Retinal pigment epithelial cell (primary cell): ENCODE measurements around the gene LMAN1.

ENCODE experiments used
- DNase-seq: peaks from one replicate; pipeline ENCODE4 v3.0.0-alpha.2; 2010; ENCODE audit warnings: low read depth
- H3K4me3 ChIP-seq: 2 replicates; pipeline ENCODE4 v1.5.1; 2011; ENCODE audit warnings: mild to moderate bottlenecking, low read length, control low read depth, moderate library complexity
- TF ChIP-seq, protein P1 (sequence below): conservative IDR thresholded peaks from 2 replicates; pipeline ENCODE4 v1.5.1; 2011; ENCODE audit warnings: low read depth, low read length, control low read depth, inconsistent platforms

Gene LMAN1

DNA sequence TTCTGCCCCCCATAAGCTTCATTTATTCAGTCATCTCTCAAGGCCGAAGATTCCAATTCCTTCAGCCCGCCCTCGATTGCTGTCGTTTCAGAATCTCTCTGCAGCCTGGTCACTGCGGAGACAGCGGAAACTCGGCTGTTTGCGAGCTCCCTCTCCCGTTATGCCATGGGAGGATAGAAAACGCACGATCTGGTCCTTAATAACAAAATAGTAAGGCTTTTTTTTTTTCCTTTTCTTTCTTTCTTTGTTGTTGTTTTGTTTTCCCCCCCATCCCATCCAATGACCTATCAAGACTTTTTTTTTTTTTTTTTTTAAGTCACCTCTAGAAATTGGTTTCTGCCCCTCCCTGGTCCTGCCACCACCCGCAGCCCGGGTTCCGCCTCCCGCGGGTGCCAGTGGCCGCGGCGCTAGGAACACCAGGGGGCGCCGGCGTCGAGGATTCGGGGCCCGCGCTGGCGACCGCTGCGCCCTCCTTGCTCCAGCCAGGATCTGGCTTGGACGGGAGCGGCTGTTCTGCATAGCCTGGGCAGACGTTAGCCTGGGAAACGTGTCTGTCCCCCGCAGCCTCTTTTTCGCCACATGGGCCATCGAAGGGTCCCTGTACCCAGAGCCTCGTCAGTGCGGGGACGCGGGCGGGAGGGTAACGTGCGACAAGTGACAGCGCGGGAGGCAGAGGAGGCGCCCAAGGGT lies 50.7 kb downstream of the LMAN1 start:
- TF ChIP-seq, protein P1, sequence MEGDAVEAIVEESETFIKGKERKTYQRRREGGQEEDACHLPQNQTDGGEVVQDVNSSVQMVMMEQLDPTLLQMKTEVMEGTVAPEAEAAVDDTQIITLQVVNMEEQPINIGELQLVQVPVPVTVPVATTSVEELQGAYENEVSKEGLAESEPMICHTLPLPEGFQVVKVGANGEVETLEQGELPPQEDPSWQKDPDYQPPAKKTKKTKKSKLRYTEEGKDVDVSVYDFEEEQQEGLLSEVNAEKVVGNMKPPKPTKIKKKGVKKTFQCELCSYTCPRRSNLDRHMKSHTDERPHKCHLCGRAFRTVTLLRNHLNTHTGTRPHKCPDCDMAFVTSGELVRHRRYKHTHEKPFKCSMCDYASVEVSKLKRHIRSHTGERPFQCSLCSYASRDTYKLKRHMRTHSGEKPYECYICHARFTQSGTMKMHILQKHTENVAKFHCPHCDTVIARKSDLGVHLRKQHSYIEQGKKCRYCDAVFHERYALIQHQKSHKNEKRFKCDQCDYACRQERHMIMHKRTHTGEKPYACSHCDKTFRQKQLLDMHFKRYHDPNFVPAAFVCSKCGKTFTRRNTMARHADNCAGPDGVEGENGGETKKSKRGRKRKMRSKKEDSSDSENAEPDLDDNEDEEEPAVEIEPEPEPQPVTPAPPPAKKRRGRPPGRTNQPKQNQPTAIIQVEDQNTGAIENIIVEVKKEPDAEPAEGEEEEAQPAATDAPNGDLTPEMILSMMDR, result peak; percentile 65
- no peak for DNase-seq
- peak overlapping the region; percentile 38 for H3K4me3 ChIP-seq

DNA sequence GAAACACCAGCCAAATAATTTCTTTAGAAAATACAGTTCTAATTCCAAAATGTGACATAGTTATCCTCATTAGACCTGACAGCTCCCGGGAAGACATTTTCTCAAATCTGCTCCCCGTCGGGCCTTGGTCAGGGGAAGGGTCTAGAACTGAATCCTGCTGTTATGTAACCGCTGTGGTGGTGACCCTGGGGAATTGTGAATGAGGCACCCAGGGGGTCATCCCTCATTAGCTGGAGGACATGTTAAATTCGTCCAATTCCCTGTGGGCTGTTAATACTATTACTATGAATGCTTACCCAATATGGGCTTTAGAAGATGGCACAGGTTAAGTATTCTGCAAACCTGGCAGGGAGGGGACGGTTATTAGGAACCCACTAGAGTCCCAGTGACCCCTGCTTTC lies 52.4 kb downstream of the LMAN1 start:
- no peak overlapping the region for H3K4me3 ChIP-seq
- TF ChIP-seq, protein P1, result no peak
- no peak for DNase-seq

DNA sequence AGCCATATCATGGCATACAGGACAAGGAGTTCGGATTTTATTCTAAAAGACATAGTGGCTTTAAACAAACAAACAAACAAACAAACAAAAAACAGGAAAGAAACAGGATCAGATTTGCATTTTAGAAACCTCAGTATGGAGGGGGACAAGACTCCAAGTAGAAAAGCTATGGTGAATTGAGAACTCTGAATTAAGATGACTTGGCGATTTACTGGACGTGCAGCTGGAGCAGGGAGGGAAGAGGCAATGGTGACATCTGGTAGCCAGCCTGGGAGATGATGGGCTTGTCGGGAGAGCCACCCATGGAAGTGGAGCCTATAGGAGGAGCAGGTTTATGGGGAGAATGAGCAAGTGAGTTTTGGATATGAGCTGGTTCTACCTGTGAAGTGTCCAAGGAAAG lies 53.8 kb downstream of the LMAN1 start:
- no peak for DNase-seq
- no peak overlapping the region for H3K4me3 ChIP-seq
- TF ChIP-seq, protein P1, result no peak

DNA sequence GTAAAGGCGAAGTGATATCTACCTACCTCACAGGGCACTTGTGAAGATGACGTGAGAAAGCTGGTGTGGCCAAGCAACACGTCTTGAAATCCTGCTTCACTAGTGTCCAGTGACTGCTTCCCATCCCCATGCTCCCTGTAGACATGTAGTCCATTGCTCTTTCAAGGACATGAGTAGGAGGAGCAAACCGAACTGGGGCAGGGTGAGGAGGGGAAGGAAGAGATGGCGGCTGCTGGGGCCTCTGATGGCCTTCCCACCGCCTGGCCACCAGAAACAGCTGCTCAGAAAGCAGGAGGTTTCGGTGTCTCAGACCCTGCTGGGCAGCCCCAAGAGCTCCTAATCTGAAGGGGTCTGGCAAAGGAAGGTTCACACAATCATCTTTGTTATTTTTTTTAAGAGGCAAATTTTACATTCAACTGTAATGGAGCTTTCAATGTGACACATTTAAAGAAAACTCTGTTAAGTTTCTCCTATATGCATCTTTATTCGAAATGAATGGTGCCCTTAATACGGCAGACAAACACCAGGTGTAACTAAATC lies 55.3 kb downstream of the LMAN1 start:
- DNase-seq, result no peak
- H3K4me3 ChIP-seq, result no peak overlapping the region
- TF ChIP-seq, protein P1, result no peak

DNA sequence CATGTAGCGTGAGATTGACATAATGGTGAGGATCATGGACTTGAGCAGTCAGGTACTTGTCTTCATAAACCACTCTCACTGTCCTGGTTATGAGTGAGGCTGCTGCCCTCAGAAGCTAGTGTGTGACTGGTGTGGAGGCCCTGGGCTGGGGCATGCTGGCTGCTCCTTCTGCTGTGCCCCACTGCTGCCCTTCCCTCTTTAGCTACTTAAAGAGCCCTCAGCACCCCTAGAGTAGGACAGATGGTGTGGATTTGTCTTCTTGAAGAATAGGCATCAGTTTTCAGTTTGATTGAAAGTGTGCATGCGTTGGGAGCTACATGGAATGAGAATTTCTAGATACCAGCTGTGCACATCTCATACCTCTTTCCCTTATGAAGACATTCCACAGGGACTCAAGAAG lies 56.1 kb downstream of the LMAN1 start:
- H3K4me3 ChIP-seq, result no peak overlapping the region
- no peak for DNase-seq
- TF ChIP-seq, protein P1, result no peak

DNA sequence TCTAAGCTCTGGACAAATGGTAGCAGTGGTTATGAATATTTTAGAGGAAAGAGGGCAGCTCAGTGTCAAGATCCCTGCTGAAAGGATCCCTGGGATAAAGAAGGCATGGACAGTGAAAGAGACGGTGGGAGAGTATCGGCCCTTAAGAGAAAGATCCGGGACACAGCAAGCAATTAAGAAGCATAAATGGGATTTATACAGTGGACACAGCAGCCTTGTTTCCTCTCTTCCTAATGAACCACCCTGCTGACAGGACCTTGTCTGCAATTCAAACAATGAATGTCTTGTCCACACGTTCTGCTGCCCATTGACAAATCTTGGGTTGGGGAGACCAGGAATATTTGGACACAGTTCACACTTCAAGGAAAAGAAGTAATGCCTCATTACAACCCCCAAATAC lies 57.1 kb downstream of the LMAN1 start:
- H3K4me3 ChIP-seq, result no peak overlapping the region
- TF ChIP-seq, protein P1, result no peak
- DNase-seq, result no peak

DNA sequence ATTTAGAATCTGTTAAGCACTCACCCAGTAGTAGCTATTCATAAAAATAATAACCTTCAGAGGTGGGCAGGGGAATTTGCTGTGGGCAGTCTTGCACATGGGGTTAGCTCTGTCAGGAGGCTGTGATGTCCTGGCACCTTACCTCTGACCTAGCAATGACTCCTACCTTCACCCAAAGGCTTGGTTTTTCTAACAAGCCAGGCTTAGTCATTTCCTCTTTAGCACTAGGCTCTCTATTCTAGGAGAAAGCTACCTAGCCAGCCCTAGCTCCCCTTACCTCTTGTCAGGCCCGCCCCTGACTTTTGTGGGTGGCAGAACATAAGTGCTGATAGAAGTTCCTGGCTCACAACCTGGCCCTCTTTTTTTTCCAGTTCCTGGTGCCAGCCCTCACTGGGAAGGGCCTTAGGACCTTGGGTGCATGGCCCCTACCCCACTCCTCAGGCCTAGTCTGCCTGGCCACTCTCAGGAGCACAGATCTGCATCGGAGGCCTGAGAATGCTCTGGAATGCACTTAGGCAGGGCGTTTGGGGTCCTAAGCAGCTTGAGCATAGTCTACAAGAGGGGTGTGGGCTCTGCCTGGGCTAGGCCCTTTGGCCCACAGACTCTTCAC lies 58.3 kb downstream of the LMAN1 start:
- TF ChIP-seq, protein P1, result no peak
- no peak overlapping the region for H3K4me3 ChIP-seq
- DNase-seq, result peak; percentile 46
